Measurements from ENCODE around the gene FNDC3B.

FNDC3B gene

DNA sequence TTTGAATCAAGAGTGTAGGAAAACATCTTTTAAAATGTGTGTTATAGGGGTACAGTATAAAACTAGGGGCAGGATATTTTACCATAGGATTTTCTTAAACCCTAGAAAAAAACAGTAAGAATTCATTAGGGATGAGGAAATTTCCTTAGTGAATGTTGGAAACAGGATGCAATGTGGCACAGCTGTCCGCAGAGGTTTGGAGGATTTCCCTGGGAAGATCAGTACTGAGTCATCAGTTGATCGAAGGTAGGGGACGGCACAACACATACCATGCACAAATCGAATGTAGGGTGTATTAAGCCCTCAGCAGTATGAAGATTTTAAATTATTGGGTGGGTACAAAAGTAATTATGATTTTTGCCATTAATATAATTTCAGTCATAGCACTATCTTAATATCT lies 49.9 kb downstream of the FNDC3B start:
- TF ChIP-seq, protein P1, sequence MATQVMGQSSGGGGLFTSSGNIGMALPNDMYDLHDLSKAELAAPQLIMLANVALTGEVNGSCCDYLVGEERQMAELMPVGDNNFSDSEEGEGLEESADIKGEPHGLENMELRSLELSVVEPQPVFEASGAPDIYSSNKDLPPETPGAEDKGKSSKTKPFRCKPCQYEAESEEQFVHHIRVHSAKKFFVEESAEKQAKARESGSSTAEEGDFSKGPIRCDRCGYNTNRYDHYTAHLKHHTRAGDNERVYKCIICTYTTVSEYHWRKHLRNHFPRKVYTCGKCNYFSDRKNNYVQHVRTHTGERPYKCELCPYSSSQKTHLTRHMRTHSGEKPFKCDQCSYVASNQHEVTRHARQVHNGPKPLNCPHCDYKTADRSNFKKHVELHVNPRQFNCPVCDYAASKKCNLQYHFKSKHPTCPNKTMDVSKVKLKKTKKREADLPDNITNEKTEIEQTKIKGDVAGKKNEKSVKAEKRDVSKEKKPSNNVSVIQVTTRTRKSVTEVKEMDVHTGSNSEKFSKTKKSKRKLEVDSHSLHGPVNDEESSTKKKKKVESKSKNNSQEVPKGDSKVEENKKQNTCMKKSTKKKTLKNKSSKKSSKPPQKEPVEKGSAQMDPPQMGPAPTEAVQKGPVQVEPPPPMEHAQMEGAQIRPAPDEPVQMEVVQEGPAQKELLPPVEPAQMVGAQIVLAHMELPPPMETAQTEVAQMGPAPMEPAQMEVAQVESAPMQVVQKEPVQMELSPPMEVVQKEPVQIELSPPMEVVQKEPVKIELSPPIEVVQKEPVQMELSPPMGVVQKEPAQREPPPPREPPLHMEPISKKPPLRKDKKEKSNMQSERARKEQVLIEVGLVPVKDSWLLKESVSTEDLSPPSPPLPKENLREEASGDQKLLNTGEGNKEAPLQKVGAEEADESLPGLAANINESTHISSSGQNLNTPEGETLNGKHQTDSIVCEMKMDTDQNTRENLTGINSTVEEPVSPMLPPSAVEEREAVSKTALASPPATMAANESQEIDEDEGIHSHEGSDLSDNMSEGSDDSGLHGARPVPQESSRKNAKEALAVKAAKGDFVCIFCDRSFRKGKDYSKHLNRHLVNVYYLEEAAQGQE (IDR thresholded peaks at IDR 0.05; ENCODE audit: low read depth): no peak
- TF ChIP-seq RAD21 (IDR thresholded peaks at IDR 0.05; ENCODE audit: low read depth) (no peak), CEBPB (IDR thresholded peaks at IDR 0.05) (no peak), EP300 (IDR thresholded peaks at IDR 0.05; ENCODE audit: borderline replicate concordance) (no peak), ZBTB7A (IDR thresholded peaks at IDR 0.05; ENCODE audit: low read depth) (no peak), TCF12 (IDR thresholded peaks at IDR 0.05; ENCODE audit: low read depth) (no peak), TEAD4 (IDR thresholded peaks at IDR 0.05) (no peak), CREB1 (IDR thresholded peaks at IDR 0.05; ENCODE audit: low read depth) (no peak), NFIC (IDR thresholded peaks at IDR 0.05) (no peak), FOXM1 (IDR thresholded peaks at IDR 0.05; ENCODE audit: borderline replicate concordance, low read depth) (no peak), MAX (IDR thresholded peaks at IDR 0.05) (no peak), TAF1 (IDR thresholded peaks at IDR 0.05; ENCODE audit: low read depth) (no peak), USF1 (IDR thresholded peaks at IDR 0.05) (no peak), EGR1 (IDR thresholded peaks at IDR 0.05) (no peak), YY1 (IDR thresholded peaks at IDR 0.05; ENCODE audit: low read depth) (no peak)

DNA sequence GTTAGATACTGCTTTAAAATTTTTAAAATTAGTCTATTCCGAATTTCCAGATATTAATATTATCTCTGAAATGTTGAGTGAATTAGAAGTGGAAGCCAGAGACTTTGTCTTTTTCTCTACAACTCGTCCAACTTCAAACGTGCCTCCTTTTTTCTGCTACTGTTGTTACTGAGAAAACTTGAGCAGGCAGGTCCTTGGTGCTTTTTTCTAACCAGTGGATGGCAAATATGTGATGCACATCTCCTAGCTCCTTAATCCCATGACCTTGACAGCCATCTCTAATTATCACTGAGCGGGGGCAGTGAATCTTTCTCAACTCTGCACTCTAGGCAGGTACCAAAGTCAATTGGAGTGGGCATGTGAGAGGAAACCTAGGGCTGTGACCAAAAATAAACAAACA lies 50.7 kb downstream of the FNDC3B start:
- no peak for TF ChIP-seq EP300 (IDR thresholded peaks at IDR 0.05; ENCODE audit: borderline replicate concordance)
- no peak for TF ChIP-seq MAX (IDR thresholded peaks at IDR 0.05)

DNA sequence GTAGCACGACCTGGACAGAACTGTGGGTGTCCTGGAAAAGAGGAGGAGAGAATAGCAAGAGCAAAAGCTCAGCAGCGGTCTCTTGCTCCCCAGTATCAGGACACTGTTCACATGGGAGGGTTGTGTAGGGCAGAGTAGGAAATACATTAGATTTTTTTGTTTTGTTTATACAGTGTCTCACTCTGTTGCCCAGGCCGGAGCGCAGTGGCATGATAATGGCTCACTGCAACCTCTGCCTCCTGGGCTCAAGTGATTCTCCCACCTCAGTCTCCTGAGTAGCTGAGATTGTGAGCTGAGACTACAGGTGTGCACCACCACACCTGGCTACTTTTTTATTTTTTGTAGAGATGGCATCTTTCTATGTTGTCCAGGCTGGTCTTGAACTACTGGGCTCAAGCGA lies 53.3 kb downstream of the FNDC3B start:
- TF ChIP-seq CEBPB (IDR thresholded peaks at IDR 0.05): no peak
- no peak for TF ChIP-seq EP300 (IDR thresholded peaks at IDR 0.05; ENCODE audit: borderline replicate concordance)
- TF ChIP-seq, protein P1 (IDR thresholded peaks at IDR 0.05; ENCODE audit: low read depth): no peak
- no peak for TF ChIP-seq ZBTB7A (IDR thresholded peaks at IDR 0.05; ENCODE audit: low read depth)
- TF ChIP-seq RAD21 (IDR thresholded peaks at IDR 0.05; ENCODE audit: low read depth): no peak
- no peak for TF ChIP-seq CREB1 (IDR thresholded peaks at IDR 0.05; ENCODE audit: low read depth)
- TF ChIP-seq USF1 (IDR thresholded peaks at IDR 0.05): no peak
- TF ChIP-seq YY1 (IDR thresholded peaks at IDR 0.05; ENCODE audit: low read depth): no peak
- TF ChIP-seq TEAD4 (IDR thresholded peaks at IDR 0.05): no peak
- no peak for TF ChIP-seq EGR1 (IDR thresholded peaks at IDR 0.05)
- TF ChIP-seq TAF1 (IDR thresholded peaks at IDR 0.05; ENCODE audit: low read depth): no peak
- no peak for TF ChIP-seq FOXM1 (IDR thresholded peaks at IDR 0.05; ENCODE audit: borderline replicate concordance, low read depth)
- no peak for TF ChIP-seq TCF12 (IDR thresholded peaks at IDR 0.05; ENCODE audit: low read depth)
- TF ChIP-seq MAX (IDR thresholded peaks at IDR 0.05): no peak
- no peak for TF ChIP-seq NFIC (IDR thresholded peaks at IDR 0.05)

DNA sequence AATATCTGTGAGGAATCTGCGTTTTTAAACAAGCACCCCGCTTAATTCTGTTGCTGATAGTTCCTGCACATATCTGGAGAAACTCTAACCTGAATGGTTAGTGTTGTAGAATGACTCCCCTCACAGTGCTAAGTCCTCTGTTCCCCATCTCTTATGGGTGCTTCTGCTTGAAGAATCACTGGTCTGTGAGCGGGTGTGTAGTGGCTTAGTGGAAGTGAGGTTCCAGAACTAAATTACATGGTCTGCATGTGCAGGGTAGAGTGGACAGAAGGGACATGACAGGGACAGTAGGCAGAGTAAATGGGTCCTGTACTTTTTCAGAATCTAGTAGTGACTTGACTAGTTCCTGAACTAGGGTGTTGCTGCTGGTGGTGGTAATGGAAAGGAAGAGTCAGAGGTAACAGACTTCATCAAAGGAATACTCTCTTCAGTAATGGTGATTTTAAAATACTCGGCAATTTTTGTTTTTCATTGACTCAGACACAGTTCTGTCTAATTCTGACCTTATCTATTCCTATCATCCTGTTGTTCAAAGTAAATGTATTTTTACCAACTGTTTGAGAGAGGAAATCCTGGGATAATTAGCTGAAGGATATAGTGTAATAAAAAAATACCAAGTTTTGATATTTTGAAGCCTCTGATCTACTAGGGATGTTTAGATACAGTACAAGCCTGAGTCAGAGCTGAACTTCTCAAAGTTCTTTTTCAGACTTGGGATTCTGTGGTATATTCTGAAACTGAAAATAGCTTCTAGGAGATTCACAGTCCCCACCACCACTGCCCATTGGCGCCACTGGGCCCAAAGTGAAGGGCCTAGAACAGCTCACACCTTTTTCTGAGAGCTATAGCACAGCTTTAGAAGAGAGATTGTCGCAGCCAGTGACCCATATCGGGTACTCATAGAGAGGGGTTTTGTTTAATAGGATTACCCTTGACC lies 55.5 kb downstream of the FNDC3B start:
- TF ChIP-seq NFIC (IDR thresholded peaks at IDR 0.05) (no peak), MAX (IDR thresholded peaks at IDR 0.05) (no peak), CEBPB (IDR thresholded peaks at IDR 0.05) (no peak), EGR1 (IDR thresholded peaks at IDR 0.05) (no peak), YY1 (IDR thresholded peaks at IDR 0.05; ENCODE audit: low read depth) (no peak), CREB1 (IDR thresholded peaks at IDR 0.05; ENCODE audit: low read depth) (no peak), RAD21 (IDR thresholded peaks at IDR 0.05; ENCODE audit: low read depth) (no peak), TEAD4 (IDR thresholded peaks at IDR 0.05) (no peak), TCF12 (IDR thresholded peaks at IDR 0.05; ENCODE audit: low read depth) (no peak)
- TF ChIP-seq, protein P1 (IDR thresholded peaks at IDR 0.05; ENCODE audit: low read depth): no peak

All from Ishikawa (cell line).